NK-92 (cell line): Measurements from ENCODE around the gene TXNDC16.
"Not testable (repeated sequence)": the region's sequence is repeated elsewhere in the genome, so short reads cannot be mapped to it uniquely, and the experiment has no call there.

Experiments
- DNase-seq: peaks from one replicate; lab custom pipeline; 2025; ENCODE audit not compliant: unreplicated experiment; lab: John Stamatoyannopoulos, UW

Gene TXNDC16, protein sequence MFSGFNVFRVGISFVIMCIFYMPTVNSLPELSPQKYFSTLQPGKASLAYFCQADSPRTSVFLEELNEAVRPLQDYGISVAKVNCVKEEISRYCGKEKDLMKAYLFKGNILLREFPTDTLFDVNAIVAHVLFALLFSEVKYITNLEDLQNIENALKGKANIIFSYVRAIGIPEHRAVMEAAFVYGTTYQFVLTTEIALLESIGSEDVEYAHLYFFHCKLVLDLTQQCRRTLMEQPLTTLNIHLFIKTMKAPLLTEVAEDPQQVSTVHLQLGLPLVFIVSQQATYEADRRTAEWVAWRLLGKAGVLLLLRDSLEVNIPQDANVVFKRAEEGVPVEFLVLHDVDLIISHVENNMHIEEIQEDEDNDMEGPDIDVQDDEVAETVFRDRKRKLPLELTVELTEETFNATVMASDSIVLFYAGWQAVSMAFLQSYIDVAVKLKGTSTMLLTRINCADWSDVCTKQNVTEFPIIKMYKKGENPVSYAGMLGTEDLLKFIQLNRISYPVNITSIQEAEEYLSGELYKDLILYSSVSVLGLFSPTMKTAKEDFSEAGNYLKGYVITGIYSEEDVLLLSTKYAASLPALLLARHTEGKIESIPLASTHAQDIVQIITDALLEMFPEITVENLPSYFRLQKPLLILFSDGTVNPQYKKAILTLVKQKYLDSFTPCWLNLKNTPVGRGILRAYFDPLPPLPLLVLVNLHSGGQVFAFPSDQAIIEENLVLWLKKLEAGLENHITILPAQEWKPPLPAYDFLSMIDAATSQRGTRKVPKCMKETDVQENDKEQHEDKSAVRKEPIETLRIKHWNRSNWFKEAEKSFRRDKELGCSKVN

DNA sequence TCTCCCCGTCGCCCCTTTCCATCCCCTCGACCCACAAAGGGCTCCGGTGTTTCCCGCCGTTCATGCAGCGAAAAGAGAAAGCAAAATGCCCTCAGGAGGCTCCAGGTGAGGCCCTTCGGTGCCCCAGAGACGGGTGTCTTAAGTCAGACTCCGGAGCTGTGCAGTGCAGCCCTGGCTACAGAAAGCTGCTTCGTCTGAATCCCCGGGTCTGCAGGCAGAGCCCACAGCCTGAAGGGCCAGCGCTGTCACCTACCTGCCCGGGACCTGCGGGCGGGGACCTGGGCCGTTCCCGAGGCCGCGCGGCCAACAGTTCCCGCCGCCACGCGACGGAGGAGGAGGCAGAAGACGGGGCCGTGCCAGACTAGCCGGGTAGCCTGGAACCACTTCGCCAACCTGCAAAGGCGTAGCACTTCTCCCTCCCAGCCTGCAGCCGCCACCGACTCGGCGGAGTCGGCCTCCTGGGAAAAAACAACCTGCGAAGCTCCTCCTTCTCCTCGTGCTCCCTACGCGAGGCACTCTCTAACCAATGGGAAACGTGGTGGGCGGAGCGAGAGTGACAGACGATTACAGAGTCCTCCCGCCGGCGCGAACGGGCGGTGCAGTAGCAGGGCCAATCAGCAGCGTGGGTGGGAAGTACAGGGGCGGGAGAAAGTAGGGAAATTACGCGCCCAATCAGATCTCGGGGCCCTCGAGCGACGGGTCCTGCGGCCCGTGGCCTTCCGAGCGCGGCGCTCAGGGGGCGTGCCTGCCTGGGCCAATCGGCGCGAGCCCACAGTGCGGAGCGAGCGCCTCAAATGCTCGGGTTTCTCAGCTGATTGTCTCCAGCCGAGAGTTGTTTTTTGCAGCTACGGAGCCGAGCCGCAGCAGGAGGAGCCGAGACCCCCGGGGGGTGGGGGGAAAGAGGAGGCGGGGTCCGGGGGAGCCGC lies at the start of gene TXNDC16, which contains the start of gene GPR137C:
TXNDC16 (minus strand) TSS at position 443 of the 926 bp plus-strand sequence. CDS start 8,948 bp downstream, outside the sequence.
GPR137C (plus strand) TSS at position 774 of the 926 bp plus-strand sequence. CDS start 312 bp downstream, outside the sequence.
- DNase-seq: peak; percentile 99

DNA sequence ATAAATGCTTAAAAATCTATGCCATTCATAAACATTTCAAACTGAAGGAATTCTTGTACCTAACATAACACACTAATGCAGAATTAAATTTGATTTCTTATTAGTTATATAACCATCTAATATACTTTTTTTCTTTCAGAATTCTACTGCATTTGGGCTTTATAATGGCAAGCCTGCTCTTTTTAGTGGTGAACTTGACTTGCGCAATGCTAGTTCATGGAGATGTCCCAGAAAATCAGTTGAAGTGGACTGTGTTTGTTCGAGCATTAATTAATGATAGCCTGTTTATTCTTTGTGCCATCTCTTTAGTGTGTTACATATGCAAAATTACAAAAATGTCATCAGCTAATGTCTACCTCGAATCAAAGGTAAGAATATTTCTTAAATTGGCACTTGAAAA lies 47.7 kb upstream of the TXNDC16 start:
- DNase-seq: no peak

DNA sequence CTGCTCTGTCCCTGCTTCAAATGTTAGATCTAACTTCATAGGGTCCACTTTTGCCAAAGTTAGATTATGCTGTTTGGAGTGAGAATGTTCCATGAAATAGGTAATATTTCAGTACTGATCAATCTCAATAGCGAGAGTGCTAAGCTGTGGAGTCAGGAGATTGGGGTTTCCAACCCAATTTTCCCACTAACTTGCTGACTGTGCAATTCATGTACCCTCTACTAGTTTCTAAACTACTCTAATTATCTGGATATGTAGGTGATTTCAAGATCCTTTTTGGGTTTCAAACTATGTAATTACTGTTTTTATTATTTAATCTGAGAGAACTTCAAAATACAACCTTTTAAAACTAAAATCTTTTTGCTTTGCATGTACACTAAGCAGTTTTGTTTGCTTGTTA lies 46.3 kb upstream of the TXNDC16 start:
- no peak for DNase-seq

DNA sequence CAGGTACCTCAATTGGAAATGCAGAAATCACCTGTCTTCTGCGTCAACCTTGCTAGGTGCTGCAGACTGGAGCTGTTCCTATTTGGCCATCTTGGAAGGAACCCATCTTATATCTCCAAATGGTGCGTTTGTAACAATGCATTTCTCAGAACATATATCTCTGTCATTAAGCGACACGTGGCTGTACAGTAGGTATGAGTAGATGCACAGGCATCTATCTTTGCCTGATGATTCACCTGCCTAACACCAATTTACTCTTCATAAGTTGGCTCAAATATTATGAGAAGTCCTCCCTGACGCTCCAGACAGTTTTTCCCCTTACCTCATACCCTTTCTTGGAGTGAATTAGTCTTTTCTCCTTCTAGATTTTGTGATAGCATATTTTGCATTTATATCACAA lies 44.6 kb upstream of the TXNDC16 start:
- DNase-seq: no peak

DNA sequence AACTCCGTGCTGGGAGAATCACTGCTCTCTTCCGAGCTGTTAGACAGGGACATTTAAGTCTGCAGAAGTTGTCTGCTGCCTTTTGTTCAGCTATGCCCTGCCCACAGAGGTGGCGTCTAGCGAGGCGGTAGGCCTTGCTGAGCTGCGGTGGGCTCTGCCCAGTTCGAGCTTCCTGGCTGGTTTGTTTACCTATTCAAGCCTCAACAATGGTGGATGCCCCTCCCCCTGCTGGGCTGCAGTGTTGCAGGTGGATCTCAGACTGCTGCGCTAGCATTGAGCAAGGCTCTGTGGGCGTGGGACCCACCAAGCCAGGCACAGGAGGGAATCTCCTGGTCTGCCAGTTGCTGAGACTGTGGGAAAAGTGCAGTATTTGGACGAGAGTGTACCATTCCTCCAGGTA lies 44.0 kb upstream of the TXNDC16 start:
- DNase-seq: no peak

DNA sequence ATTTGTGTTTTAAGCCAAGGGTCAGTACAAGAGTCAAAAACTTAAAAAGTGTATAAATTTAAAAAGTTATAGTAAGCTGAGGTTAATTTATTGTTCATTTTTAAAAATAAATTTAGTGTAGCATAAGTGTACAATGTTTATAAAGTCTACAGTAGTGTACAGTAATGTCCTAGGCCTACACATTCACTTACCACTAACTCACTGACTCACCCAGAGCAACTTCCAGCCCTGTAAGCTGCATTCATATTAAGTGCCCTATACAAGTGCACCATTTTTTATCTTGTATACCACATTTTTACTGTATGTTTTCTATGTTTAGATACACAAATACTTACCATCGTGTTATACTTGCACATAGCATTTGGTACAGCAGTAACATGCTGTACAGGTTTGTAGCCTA lies 38.0 kb upstream of the TXNDC16 start:
- DNase-seq: no peak

DNA sequence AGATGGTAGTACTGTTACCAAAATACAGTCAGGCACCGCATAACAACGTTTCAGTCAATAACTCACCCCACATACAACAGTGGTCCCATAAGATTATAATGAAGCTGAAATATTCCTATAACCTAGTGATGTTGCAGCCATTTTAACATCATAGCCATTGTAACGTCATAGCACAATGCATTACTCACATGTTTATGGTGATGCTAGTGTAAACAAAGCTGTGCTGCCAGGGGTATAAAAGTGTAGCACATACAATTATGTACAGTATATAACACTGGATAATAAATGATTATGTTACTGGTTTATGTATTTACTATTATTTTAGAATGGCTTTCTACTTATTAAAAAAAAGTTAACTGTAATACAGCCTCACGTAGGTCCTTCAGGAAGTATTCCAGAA lies 37.3 kb upstream of the TXNDC16 start:
- no peak for DNase-seq

DNA sequence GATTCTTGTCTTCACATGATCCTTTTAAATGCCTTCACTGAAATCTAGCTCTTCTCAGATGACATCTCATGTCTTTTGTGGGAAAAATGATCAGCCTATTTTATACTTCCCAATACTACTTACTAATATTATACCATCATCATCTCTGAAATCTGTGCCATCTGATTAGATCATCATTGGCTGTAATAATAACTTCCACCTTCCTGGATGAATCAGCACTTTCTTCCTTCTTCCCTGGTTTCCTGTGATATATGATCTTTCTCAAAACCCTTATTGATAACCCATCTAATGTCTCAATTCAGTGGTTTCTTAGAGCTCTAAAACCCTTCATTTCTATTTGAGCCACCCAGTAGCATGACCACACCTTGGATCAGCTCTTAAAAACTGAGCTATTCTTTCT lies 31.2 kb upstream of the TXNDC16 start:
- DNase-seq: no peak

DNA sequence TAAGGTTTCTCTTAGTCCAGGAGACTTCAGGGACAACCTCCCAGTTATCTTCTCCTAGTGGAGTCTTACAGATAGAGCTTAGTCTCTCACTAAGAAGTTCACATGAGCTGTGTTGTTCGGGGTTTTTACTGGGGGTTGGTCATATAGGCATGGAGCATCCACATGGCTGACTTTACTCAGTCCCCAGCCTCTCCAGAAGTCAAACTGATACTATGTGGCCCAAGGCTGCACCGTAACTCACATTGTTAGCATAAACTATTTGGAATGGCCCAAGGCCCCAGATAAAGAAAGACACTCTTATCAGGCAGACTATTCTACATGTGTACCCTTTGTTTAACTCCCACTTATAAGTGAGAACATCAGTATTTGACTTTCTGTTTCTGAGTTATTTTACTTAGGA lies 23.6 kb upstream of the TXNDC16 start:
- no peak for DNase-seq

DNA sequence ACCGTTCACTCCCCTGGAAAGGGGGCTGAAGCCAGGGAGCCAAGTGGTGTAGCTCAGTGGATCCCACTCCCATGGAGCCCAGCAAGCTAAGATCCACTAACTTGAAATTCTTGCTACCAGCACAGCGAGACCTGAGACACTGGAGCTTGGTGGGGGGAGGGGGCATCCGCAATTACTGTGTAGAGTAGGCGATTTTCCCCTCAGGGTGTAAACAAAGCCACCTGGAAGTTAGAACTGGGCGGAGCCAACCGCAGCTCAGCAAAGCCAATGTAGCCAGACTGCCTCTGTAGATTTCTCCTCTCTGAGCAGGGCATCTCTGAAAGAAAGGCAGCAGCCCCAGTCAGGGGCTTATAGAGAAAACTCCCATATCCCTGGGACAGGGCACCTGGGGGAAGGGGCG lies 16.1 kb upstream of the TXNDC16 start:
- DNase-seq: not testable (repeated sequence)

DNA sequence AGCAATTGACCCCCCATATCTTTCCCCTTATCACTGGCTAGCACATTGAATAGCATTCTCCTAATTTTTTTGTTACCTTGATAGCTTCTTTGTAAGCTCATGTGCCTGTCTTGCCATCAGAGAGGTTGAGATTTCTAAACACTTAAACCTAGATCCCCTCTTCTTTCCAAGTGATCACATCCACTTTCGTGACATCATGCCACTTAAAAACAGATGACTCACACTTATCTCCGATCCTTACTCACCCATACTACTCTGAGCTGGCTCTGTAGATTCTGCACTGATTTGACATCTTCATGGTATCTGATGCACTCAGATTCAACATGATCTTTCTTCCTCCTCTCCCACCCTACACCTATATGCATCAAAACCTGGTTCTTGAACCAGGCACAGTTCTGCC lies 10.8 kb upstream of the TXNDC16 start:
- DNase-seq: no peak

DNA sequence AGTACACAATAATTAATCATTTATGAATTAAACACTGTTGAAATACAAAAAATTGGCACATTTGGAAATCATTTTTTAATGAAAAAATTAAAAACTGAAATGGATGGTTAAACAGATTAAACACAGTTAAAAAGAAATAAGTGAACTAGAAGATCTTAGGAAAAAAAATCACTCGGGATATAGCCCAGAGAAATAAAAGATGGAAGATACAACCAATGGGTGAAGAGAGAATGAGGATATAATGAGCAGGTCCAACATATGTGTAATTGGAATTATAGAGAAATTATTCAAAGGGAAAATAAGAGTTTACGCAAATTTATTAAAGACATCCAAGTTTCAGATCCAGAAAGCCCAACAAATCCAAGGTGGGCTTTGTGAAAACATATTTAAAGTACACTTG lies 6.4 kb upstream of the TXNDC16 start:
- no peak for DNase-seq

DNA sequence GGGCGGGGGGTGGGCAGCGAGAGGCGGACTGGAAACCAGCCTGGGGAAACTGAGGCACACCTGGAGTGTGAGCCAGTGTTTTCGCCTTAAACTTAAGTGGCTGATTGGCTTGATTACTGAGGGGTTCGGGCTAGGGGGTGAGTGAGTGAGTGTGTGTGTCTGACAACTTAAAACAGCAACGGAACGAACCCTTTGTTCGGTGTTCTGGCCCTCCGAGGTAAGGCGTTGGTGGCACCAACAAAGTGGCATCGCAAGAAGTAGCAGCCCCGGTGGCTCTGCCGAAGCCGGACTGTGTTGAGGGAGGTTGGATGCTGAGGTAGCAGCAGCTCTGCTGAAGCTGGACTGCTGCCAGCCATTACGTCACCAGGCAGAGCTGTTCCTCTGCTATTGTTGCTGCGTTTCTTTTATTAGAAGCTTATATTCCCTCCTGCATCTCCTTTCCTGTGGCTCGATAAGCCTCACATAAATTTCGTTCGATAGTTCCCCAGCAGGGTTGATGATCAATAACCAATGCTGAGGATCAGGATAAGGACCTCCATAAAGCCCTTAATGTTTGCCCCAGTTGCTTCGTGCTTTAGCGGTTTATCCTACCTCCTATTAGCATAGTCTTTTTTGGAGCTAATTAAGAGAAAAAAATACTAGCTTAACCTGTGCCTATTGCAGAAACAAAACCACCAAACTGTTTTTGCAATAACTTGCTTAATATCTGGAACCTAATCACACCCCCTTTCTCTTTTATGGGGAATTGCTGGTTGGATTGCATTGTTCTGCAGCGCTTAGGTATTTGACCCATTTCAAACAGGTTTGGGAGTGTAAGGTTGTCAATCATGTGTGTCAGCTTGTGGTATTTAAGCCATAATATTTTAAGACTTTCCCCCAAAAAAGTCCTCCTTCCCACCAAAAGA lies 1.6 kb upstream of the TXNDC16 start:
- DNase-seq: no peak

DNA sequence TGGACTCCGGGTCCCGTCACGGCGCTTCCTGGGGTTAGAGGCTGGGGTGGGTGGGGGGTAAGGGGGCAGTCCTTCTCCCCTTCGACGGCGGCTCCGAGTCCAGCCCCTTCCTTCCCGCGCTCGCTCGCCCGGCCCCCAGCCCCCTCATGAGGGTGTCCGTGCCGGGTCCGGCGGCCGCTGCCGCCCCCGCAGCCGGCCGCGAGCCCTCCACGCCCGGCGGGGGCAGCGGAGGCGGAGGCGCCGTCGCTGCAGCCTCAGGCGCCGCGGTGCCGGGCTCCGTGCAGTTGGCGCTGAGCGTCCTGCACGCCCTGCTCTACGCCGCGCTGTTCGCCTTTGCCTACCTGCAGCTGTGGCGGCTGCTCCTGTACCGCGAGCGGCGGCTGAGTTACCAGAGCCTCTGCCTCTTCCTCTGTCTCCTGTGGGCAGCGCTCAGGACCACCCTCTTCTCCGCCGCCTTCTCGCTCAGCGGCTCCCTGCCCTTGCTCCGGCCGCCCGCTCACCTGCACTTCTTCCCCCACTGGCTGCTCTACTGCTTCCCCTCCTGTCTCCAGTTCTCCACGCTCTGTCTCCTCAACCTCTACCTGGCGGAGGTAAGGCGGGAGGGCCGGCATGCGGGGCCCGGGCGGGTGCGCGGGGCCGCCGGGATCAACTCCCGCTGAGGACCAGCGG lies 831 bp upstream of the TXNDC16 start:
- no peak for DNase-seq

DNA sequence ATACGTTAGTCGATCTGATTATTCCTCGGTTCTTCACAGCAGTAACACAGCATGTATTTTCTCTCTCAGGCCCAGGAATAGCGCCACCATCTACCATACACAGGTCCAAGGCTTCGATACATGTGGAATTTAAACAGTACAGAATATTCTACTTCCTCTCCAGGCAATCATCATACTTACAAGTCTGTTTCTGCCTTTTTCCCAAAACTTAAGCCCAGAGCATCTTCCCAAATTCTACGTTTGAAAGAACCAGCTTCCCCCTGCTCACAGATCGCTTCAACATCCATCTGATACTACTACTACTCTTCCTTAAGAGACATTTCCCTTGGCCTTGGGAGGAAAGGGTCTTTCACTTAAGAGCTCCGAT lies 626 bp downstream of the TXNDC16 start:
- no peak for DNase-seq

DNA sequence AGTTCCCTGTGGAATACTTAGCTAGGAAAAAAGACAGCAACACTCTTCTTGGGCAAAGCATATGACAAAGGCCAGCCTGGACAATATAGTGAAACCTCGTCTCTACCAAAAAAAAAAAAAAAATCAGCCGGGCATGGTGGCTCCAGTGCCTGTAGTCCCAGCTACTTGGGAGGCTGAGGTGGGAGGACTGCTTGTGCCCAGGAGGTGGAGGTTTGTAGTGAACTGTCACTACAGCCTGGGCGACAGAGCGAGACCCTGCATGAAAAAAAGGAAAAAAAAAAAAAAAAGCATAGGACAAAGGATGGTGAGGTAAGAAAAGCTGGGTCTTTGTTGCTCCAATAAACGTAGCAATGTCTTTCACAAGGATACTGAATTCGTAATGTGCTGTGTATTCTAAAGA lies 1.1 kb downstream of the TXNDC16 start:
- no peak for DNase-seq

DNA sequence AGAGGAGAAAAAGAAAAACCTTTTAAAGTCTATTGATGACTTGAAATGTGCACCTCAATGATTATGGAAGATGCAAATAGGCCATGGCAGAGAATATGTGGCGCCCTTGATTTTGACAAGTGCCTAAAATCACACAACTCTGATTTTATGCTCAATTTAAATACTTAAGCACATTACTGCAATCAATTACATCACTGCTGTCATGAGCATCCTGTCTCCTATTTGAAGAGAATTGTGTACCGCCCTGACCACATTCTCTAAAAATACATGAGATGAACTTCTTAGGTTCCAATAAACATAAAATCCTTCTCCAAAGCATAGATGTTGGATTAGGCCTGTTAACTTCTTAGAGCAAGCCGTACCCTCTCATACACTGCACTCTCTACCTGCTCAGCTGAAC lies 1.6 kb downstream of the TXNDC16 start:
- DNase-seq: no peak

DNA sequence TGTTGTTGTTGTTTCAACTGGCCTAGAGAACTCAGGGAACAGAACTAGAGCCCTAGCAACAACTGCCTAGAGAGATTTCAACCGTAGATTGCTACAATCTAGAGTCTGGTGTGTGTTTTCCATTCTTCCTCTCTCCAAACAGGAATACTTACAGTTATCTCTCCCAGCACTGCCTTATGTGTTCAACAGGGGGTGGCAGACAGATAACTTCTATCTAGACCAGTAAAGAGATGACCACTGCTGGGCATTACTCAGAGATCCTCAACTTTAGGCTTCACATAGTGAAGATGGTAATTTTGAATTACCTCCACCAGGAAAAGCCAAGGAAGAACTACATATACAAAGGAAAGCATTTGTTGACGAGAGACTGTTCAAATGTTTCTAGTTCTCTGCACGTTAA lies 4.8 kb downstream of the TXNDC16 start:
- no peak for DNase-seq

DNA sequence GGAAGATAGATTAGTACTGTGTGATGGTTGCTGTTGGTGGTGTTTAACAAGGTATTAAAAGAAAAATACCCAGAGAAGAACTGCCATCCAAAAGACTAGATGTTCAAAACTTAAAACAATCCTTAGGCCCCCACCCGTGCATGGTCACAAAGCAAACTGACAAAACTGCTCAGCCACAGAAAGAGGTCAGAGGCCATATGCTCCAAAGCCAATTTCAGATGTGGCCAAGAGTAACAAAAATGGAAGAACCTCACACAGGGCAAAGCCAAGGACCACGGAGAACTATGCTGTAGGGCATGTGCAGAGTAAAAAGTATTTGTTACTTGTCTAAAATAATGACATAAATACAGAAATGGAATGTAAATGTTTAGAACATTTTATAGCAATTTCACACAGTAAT lies 5.3 kb downstream of the TXNDC16 start:
- no peak for DNase-seq

DNA sequence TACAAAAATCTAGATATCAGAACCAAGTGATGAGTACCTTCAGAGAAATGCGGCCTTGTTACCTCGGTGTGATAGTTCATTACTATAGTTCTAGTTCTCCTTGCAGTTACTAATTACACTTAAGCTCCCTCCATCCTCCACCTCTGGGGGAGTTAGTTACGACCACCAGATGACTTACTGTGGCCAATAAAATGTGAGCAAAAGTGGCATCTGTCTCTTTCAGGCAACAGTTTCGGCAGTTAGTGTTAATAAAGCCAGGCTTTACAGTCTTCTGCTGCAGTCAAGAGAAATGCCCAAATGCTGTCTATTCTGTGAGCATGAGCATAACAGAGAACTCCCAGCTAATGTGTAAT lies 6.0 kb downstream of the TXNDC16 start:
- no peak for DNase-seq
